Measurements from ENCODE around the gene ZGPAT.
"Not testable (repeated sequence)": the region's sequence is repeated elsewhere in the genome, so short reads cannot be mapped to it uniquely, and the experiment has no call there.

The ZGPAT gene

GRCh38 chr20:63766695-63767426 lies 59.0 kb downstream of the ZGPAT start:
- DNase-seq: no peak

DNA sequence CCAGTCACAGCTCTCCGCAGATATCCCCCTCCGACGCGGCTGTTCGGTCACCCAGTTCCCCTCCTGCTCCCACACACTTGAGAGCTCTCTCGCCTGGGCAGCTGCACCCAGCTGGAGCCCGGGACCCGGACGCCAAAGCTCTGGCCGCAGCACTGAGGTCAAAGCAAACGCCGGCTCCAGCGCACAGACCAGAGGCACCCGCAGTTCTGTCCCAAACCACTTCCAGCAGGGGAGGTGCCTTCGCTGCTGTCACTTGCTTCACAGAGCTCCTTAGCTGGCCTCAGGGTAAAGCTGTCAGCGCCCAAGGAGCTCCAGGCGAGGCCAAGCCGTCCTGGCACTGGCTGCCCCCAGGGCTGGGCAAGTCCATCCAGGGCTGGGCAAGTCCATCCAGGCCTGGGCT lies 59.6 kb downstream of the ZGPAT start:
- DNase-seq: no peak

DNA sequence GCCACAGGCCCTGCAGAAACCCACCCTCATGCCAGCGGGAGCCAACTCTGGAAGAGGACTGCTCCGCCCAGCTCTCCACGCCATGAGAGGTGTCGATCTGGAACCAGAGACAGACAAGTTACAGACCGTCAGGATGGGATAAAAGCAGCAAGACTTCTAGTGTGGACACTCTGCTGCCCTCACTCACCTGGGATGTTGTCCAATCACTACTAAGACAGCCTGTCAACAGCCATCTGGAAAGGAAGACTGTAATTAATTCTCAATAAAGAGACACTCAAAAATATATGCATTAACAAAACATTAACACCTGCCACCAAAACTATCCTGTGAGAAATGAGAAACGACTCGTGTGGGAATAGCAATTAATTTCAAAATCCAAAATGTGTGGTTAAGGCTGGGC lies 60.0 kb downstream of the ZGPAT start:
- DNase-seq: no peak

GRCh38 chr20:63768591-63769515 lies 61.0 kb downstream of the ZGPAT start:
- no peak for DNase-seq

- no peak for DNase-seq
These were observed 62.1 kb downstream of the ZGPAT start for GRCh38 chr20:63769891-63770474.

- DNase-seq: no peak
These were observed 63.3 kb downstream of the ZGPAT start for GRCh38 chr20:63771046-63771707.

- DNase-seq: no peak
These were observed 65.1 kb downstream of the ZGPAT start for GRCh38 chr20:63772781-63773518.

DNA sequence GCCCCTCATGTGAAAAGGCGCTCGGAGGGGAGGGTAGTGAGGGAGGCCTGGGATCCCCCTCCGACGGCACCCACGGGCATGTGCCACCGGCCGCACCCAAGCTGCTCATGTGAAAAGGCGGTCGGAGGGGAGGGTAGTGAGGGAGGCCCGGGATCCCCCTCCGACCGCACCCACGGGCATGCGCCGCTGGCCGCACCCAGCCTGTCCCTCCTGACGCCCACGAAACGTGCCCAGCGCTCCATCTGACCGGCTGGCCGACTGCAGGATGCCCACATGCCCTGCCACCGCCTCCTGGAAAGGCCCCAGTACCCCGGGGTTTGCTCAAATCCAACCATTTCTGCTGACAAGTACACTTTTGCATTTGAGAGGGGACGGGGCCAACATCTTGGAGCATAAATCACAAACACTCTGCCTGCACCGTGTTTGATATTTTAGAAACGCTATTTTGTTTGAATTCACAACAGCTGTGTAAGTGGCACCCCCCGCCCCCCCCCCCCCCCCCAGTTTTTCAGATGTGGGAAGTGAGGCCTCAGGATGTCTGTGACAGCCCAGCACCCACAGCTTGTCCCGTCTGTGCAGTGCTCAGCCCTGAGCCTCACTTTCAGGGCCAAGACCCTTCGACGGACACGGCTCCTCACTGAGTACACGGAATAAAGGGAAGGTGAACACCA lies 65.9 kb downstream of the ZGPAT start:
- DNase-seq: no peak

DNA sequence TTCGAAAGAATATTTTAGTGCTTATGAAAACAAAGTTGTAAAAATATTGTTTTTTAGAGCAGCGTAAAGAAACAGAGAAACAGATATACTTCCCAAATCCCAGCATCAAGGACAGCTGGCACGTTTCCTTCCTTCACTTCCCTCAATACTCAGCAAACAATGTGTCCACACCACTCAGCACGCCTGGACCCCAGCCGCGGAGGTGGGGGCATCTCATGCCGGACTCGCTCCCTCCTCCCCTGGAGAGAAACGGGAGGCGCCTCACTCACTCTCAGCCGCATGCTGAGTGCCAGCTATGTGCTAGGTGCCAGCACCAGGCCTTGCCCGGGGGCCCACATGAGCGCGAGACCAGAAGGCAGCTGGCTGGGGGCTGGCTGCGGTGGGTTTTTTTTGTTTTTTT lies 66.5 kb downstream of the ZGPAT start:
- DNase-seq: no peak

- DNase-seq: no peak
These were observed 67.5 kb downstream of the ZGPAT start for GRCh38 chr20:63775096-63775978.

DNA sequence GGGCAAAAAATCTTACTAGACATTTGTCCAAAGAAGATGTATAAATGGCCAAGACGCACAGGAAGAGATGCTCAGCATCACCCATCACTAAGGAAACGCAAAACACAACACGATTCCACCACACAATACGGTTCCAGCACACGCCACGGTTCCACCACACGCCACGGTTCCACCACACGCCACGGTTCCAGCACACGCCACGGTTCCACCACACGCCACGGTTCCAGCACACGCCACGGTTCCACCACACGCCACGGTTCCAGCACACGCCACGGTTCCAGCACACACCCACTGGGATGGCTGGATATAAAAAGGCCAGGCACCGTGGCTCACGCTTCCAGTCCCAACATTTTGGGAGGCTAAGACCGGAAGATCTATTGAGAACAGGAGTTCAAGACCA lies 69.0 kb downstream of the ZGPAT start:
- not testable (repeated sequence) for DNase-seq

GRCh38 chr20:63777614-63778013 lies 69.8 kb downstream of the ZGPAT start:
- DNase-seq: no peak

- no peak for DNase-seq
These were observed 70.4 kb downstream of the ZGPAT start for GRCh38 chr20:63778034-63778752.

DNA sequence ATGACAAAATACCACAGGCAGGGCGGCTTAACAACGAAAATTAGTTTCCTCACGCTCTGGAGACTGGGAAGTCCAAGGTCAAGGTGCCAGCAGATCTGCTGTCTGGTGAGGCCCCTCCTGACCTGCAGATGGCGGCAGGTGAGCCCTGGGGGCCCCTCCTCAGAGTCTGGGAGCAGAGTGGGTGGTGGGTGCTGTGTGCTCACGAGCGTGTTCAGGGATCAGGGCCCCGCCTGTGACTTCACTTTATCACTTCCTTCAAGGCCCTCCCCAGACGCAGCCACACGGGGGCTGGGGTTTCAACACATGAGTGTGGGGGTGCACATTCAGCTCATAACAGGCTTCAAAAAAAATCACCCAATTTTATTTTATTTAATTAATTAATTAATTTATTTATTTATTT lies 71.0 kb downstream of the ZGPAT start:
- DNase-seq: no peak

- DNase-seq: no peak
These were observed 73.3 kb downstream of the ZGPAT start for GRCh38 chr20:63781181-63781580.

DNA sequence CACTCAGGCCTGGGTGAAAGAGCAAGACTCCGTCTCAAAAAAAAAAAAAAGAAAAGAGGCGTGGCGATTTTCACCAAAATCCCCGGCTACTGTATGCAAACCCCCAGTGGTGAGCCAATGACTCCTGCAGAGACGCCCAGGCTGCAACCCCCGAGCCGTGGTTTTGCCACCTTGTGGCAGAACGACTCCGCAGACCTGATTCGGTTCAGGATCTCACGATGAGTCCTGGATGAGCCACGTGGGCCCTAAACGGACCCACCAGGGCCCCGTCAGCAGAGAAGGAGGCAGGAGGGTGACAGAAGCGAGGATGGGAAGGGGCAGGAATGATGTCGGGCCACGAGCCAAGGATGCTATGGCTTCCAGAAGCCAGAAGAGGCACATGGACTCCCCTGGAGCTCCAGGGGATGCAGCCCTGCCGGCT lies 74.2 kb downstream of the ZGPAT start:
- DNase-seq: no peak

DNA sequence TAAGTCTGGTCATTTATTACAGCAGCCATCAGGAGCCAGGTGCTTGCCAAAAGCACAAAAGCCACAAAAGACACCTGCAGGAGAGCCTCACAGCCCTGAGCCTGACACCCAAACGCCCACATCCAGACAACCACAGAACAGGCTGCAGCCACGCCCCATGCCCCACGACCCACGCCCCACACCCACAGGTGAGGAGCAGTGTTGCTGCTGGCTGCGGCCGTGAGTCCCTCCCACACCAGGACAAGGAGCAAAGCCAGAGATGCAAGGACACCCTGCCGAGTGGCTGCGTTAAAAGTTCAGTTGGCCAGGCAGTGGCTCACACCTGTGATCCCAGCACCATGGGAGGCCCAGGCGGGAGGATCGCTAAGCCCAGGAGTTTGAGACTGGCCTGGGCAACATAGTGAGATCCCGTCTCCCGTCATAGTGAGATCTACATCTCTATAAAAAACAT lies 74.7 kb downstream of the ZGPAT start:
- no peak for DNase-seq

- no peak for DNase-seq
These were observed 76.1 kb downstream of the ZGPAT start for GRCh38 chr20:63783970-63784369.

DNA sequence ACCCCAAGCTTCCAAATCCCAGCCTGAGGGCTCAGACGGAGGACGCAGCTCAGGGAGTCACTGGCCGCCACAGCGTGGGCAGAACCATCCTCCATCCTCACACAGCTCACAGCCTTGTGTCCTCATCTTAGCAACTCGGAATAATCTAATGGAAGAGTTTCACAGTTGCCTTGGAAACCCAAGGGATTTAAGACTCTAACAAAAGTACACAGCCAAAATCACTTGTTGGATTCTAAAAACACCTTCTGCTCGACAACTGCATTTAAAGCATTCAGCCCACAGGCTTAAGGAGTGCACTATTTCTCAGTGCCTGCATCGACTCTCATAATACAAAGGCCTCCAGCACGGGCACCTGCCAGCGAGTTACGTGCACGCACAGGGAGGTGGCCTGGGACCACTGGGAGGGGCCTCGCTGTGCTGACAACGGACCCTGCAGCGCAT lies 77.9 kb downstream of the ZGPAT start:
- no peak for DNase-seq

All from NCI-H1092 (cell line).